ENCODE results near the gene DGKG.

- TF ChIP-seq CTCF (IDR thresholded peaks at IDR 0.05) (no peak), RFX5 (IDR thresholded peaks at IDR 0.05) (no peak), REST (IDR thresholded peaks at IDR 0.05) (no peak), POLR2A (IDR thresholded peaks at IDR 0.05; ENCODE audit: low read length) (no peak), JUNB (IDR thresholded peaks at IDR 0.05) (no peak), EP300 (IDR thresholded peaks at IDR 0.05) (no peak), CEBPB (IDR thresholded peaks at IDR 0.05) (no peak), KDM1A (IDR thresholded peaks at IDR 0.05; ENCODE audit: low read depth) (no peak), PHF8 (IDR thresholded peaks at IDR 0.05; ENCODE audit: borderline replicate concordance, low read depth) (no peak), USF2 (IDR thresholded peaks at IDR 0.05) (no peak), FOSL2 (IDR thresholded peaks at IDR 0.05) (no peak), FOSL2 (CRISPR knock-in tag; IDR thresholded peaks at IDR 0.05) (no peak)
Measured at GRCh38 chr3:186317478-186317877, 44.6 kb downstream of the DGKG start.

All from A549 (cell line).